Spleen (tissue), 11 donors: ENCODE results near the gene RB1. TPM values are rescaled to one million over a fixed set of nuclear protein-coding genes. Genes with fewer than 3 reads are reported as not detected.

ENCODE experiments used
- DNase-seq: peaks from one replicate; pipeline ENCODE4 v3.0.0-alpha.2; 2020
- H3K27ac ChIP-seq, 8 donors: fragments of 200-600 bp; sonication (generic) in 7 of 8; 1 replicate in 4 of 8; 2 replicates in 4 of 8; pipeline versions ENCODE4 v1.5.0 to v1.8.0; 2016 to 2021; ENCODE audit warnings: inconsistent platforms in 4 of 8, mild to moderate bottlenecking in 4 of 8, moderate library complexity in 1 of 8
- H3K27me3 ChIP-seq, 7 donors: fragments of 200-600 bp; sonication (generic) in 6 of 7; replicated peaks in 1 of 7; 1 replicate in 4 of 7; 2 replicates in 3 of 7; pipeline versions ENCODE4 v1.5.0 to v1.8.0; 2016 to 2021; ENCODE audit warnings: inconsistent platforms in 3 of 7, mild to moderate bottlenecking in 1 of 7
- H3K36me3 ChIP-seq, 6 donors: fragments of 200-600 bp; sonication (generic) in 5 of 6; 1 replicate in 4 of 6; 2 replicates in 2 of 6; pipeline versions ENCODE4 v1.5.0 to v1.8.0; 2016 to 2021; ENCODE audit warnings: inconsistent platforms in 2 of 6
- H3K4me1 ChIP-seq, 6 donors: fragments of 200-600 bp; sonication (generic) in 5 of 6; 1 replicate in 3 of 6; 2 replicates in 3 of 6; pipeline versions ENCODE4 v1.5.0 to v1.8.0; 2016 to 2021; ENCODE audit warnings: inconsistent platforms in 3 of 6
- H3K4me3 ChIP-seq, 8 donors: fragments of 200-600 bp; sonication (generic) in 7 of 8; 1 replicate in 4 of 8; 2 replicates in 4 of 8; pipeline versions ENCODE4 v1.5.0 to v1.8.0; 2016 to 2021; ENCODE audit warnings: inconsistent platforms in 4 of 8, mild to moderate bottlenecking in 4 of 8, moderate library complexity in 2 of 8
- H3K9me3 ChIP-seq, 8 donors: fragments of 200-600 bp; sonication (generic) in 7 of 8; 1 replicate in 4 of 8; 2 replicates in 4 of 8; pipeline versions ENCODE4 v1.5.0 to v1.8.0; 2016 to 2021; ENCODE audit warnings: inconsistent platforms in 4 of 8
- CTCF ChIP-seq, 11 experiments: fragments of 200-600 bp in 7 of 11; fragments of 450-650 bp in 4 of 11; sonication (generic) in 4 of 11; IDR thresholded peaks in 8 of 11; conservative IDR thresholded peaks in 3 of 11; 1 replicate in 7 of 11; 2 replicates in 4 of 11; pipeline versions ENCODE4 v1.4.0 to v1.8.0; 2016 to 2021; ENCODE audit warnings: antibody characterized with exemption in 11 of 11, inconsistent platforms in 4 of 11, mild to moderate bottlenecking in 1 of 11
- POLR2A ChIP-seq, 3 donors: fragments of 450-650 bp; IDR thresholded peaks; one replicate each; pipeline ENCODE4 v1.5.1; 2017; ENCODE audit warnings: antibody characterized with exemption in 3 of 3, mild to moderate bottlenecking in 1 of 3
- POLR2AphosphoS5 ChIP-seq, 3 donors: sonication (generic); formaldehyde crosslinking; IDR thresholded peaks; one replicate each; pipeline ENCODE4 v1.5.1; 2017; ENCODE audit warnings: antibody characterized with exemption in 3 of 3
- WGBS, 5 donors: extraction: QIAGEN DNeasy Blood & Tissue Kit in 3 of 5; methylation state at CpG; one replicate each; pipeline versions ENCODE4 v1.1.5 to v1.1.7; 2013 to 2018; 5-methylcytosine and 5-hydroxymethylcytosine counted together
- intact Hi-C: fragments of 100-400 bp; cut with DNase I; formaldehyde crosslinking; loops from one replicate; pipeline ENCODE4 v1.15.0; 2023; ENCODE audit warnings: low total_unique reads
- polyA plus RNA-seq, 3 donors: library from polyadenylated mRNA; stranded (reverse); fragments of 200-250 nt; gene quantifications; one replicate each; pipeline ENCODE4 v1.2.1, GENCODE V29; 2013
- total RNA-seq, 7 donors: library from RNA; depleted of rRNA in 3 of 7; stranded (reverse); fragments of >200 nt in 3 of 7; fragmentation: NEBNext Ultra II Directional in 4 of 7; extraction: Animal tissue kit (Norgen Biotek cat#: 25700) in 4 of 7; gene quantifications; one replicate each; pipeline versions ENCODE4 v1.1.0 to v1.2.1, GENCODE V29; 2016 to 2021
- donor health status: healthy with polysubstance abuse.
- donor health status: DM: no; HTN: no; CAD: no; lungs with moderate emphysema.
- donor health status: DM: no; HTN: no; CAD: no.
- donor health status: Bipolar disorder and iron deficiency.
- donor health status: healthy.
- donor health status: DM: no; HTN: no; CAD: no.
- donor health status: DM: yes; HTN: yes; CAD: no.

RB1 gene
- total and polyA plus RNA-seq, 10 donors, result 21.3 to 88.0 (median 60.2) TPM

GRCh38 chr13:48315969-48316650, 12.6 kb downstream of the RB1 start:
- peaks cover 0 to 87% (median 19%) of the 10 kb centered on the region in 6 donors for H3K4me1 ChIP-seq
- TF ChIP-seq POLR2AphosphoS5 (IDR thresholded peaks at IDR 0.05), result no peak
- no peak for TF ChIP-seq CTCF (IDR thresholded peaks at IDR 0.05 in 8 of 11, conservative IDR thresholded peaks at IDR 0.05 in 3 of 11)
- TF ChIP-seq POLR2A (IDR thresholded peaks at IDR 0.05), result no peak
- H3K27me3 ChIP-seq, result peaks cover 0 to 12% (median 0%) of the 10 kb centered on the region in 7 donors
- no peak overlapping the region for H3K27ac ChIP-seq
- peaks cover 0 to 20% (median 8%) of the 10 kb centered on the region in 8 donors for H3K9me3 ChIP-seq
- H3K4me3 ChIP-seq, result no peak overlapping the region
- intact Hi-C loops, result no loop called here
- DNase-seq, result no peak
- peaks cover 0 to 85% (median 22%) of the 10 kb centered on the region in 6 donors for H3K36me3 ChIP-seq
- WGBS, 5 donors, result 86 to 92% (median 88%) methylated on average over 17 of the region's 17 CpGs

GRCh38 chr13:48316826-48317510, 13.4 kb downstream of the RB1 start:
- TF ChIP-seq POLR2AphosphoS5 (IDR thresholded peaks at IDR 0.05) (peak in 2 of 3 donors; percentile 13 to 61), CTCF (IDR thresholded peaks at IDR 0.05 in 8 of 11, conservative IDR thresholded peaks at IDR 0.05 in 3 of 11) (no peak), POLR2A (IDR thresholded peaks at IDR 0.05) (no peak)
- Histone ChIP-seq H3K36me3 (peaks cover 0 to 81% (median 21%) of the 10 kb centered on the region in 6 donors), H3K9me3 (peaks cover 3 to 29% (median 17%) of the 10 kb centered on the region in 8 donors), H3K4me1 (peaks cover 0 to 86% (median 17%) of the 10 kb centered on the region in 6 donors), H3K27me3 (peaks cover 0 to 13% (median 0%) of the 10 kb centered on the region in 7 donors), H3K4me3 (peak overlapping the region in 1 of 8 donors; percentile 56), H3K27ac (peak overlapping the region in 2 of 8 donors; percentile 34 to 38)
- DNase-seq, result peak; percentile 74
- intact Hi-C loops, result no loop called here
- WGBS, 5 donors, result 93 to 96% (median 96%) methylated on average over 43 of the region's 43 CpGs

- intact Hi-C loops, result no loop called here
- no peak for TF ChIP-seq POLR2A (IDR thresholded peaks at IDR 0.05)
- TF ChIP-seq POLR2AphosphoS5 (IDR thresholded peaks at IDR 0.05), result peak in 2 of 3 donors; percentile 6 to 62
- no peak for TF ChIP-seq CTCF (IDR thresholded peaks at IDR 0.05 in 8 of 11, conservative IDR thresholded peaks at IDR 0.05 in 3 of 11)
- Histone ChIP-seq H3K27ac (peak overlapping the region in 3 of 8 donors; percentile 7 to 38 (median 34)), H3K27me3 (peaks cover 0 to 13% (median 0%) of the 10 kb centered on the region in 7 donors), H3K4me1 (peaks cover 0 to 78% (median 13%) of the 10 kb centered on the region in 6 donors), H3K4me3 (peak overlapping the region in 4 of 8 donors; percentile 30 to 56 (median 34)), H3K9me3 (peaks cover 8 to 36% (median 25%) of the 10 kb centered on the region in 8 donors), H3K36me3 (peaks cover 0 to 73% (median 19%) of the 10 kb centered on the region in 6 donors)
- WGBS, 5 donors, result 82 to 85% (median 85%) methylated on average over 38 to 41 of the region's 41 CpGs
- DNase-seq, result no peak
Observed at GRCh38 chr13:48317511-48318376, 14.2 kb downstream of the RB1 start.
